ENCODE measurements around the gene HTR1E.
"Not testable (repeated sequence)": the region's sequence is repeated elsewhere in the genome, so short reads cannot be mapped to it uniquely, and the experiment has no call there.

HTR1E gene

DNA sequence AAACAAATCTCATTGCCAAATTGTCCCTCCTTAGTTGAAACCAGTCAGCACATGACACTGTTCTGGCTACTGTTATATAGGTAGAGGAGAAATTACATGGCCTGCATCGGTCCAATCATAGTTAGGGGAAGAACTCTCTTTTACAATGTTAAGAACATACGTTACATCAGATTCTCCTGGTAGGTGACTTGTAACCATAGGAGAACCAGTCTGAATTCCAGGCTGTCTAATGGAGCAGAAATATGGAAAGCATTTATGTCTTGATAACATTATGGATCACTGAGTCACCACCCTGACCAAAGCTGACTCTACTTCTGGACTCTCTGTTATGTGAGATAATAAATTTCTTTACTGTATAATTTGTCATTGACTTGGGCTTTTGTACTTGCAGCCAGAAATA lies 40.9 kb downstream of the HTR1E start:
- no peak for DNase-seq

DNA sequence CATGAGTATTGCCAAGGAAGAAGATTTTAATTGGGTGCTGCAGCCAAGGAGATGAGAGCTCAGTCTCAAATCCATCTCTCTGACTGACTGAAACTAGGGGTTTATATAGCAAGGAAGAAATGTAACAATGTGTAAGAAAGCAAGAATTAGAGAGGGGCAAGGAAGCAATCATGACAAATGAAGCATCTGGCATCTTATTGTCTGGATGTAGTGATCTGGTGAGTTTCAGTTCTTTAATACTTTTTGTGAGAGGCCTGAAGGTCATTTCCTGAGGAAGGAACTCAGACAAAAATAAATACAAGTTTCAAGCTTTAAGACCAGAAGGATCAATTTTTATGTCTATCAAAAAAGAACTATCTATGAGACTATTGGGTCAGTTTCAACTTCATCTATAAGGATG lies 64.2 kb downstream of the HTR1E start:
- DNase-seq = no peak

GRCh38 chr6:87002391-87002790 lies 65.1 kb downstream of the HTR1E start:
- DNase-seq = not testable (repeated sequence)

- DNase-seq = not testable (repeated sequence)
These were observed 69.2 kb downstream of the HTR1E start for GRCh38 chr6:87006541-87006940.

- DNase-seq = not testable (repeated sequence)
These were observed 72.3 kb downstream of the HTR1E start for GRCh38 chr6:87009581-87009980.

GRCh38 chr6:87012035-87012434 lies 74.7 kb downstream of the HTR1E start:
- DNase-seq = no peak

- no peak for DNase-seq
These were observed 75.4 kb downstream of the HTR1E start for GRCh38 chr6:87012743-87013142.

DNA sequence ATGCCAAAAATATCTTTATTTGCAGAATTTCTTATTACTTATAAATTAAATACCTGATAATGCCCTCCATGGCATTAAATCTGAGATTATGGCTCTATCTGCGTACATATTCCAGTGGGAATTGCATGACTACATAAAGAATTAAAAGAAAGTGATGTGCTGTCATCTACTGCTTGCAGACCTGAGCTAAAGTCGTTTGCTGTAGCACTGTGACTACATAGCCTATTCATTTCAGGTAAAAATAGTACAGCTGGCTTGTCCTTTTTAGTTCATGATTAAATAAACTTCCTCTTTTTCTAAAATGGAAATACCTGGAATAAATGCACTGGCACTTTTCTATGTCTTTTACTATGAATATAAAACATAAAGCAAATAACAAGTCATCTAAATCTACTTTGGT lies 79.4 kb downstream of the HTR1E start:
- DNase-seq = no peak

DNA sequence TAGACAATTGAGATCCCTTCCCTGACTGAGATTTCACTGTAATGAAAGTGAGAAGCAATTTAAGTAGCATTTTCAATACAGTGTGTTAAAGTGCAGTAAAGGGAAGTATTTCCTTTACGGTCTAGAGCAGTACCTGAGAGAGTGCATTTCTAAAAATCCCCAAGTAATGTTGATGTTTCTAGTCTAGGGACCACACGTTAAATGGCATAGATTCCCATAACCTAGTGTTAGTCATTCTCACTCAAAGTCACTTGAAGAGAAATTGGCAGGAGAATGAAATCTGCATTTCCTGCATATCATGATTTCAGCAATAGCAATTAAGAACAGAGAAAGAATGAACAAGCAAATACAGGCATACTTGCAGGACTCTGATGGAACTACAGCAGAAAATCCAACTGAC lies 89.7 kb downstream of the HTR1E start:
- no peak for DNase-seq

GRCh38 chr6:87029711-87030314 lies 92.5 kb downstream of the HTR1E start:
- DNase-seq = no peak

DNA sequence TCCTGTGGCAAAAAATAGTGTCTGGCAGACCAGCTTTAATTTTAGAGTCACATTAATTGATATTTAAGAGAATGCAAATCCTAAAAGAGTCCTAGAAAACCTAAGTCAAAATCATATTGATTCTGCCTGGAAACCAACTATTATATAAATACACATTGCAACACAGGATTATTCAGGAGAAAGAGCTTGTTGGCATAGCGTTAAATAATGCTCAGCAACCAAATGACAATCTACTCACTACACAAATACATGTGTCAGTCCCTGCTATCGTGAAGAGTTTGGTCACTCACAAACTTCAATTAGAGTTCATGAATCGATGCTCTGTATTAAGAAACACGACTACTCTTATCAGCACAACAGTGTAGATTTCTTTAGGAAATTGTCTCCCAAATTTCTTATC lies 103.4 kb downstream of the HTR1E start:
- DNase-seq = no peak

DNA sequence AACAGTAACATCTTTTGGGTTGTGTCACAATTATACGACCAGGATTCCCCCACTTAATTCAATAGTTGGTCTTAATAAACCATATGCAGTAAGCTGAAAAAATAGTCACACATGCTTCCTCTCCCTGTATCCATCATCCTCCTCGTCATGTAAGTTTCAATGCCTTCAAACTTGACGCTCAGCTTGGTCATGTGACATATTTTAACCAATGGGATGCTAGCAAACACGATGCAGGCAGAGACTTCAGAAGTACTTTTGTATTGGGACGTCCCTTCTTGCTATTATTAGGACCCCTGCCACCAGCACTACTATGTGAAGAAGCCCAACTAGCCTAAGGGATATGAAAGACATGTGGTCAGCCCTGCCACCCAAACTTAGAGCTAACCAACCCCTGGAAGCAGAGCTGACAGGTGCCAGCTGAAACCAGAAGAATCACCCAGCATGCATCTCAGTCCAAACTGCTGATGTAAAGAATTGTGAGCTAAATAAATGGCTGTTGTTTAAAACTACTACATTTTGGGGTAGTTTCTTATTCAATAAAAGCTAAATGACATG lies 108.3 kb downstream of the HTR1E start:
- no peak for DNase-seq

GRCh38 chr6:87049779-87050178 lies 112.5 kb downstream of the HTR1E start:
- DNase-seq = no peak

GRCh38 chr6:87053312-87053711 lies 116.0 kb downstream of the HTR1E start:
- DNase-seq = no peak

- DNase-seq = no peak
These were observed 117.0 kb downstream of the HTR1E start for GRCh38 chr6:87054143-87054833.

DNA sequence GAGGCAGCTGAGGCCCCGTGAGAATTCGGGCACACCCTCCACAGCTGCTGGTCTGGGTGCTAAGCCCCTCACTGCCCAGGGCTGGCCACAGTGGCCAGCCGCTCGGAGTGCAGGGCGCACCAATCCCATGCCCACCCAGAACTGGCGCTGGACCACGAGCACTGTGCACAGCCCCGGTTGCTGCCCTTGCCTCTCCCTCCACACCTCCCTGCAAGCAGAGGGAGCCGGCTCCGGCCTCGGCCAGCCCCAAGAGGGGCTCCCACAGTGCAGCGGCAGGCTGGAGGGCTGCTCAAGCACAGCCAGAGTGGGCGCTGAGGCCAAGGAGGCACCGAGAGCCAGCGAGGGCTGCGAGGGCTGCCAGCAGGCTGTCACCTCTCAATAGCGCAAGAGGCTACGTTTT lies 122.6 kb downstream of the HTR1E start:
- DNase-seq = no peak

DNA sequence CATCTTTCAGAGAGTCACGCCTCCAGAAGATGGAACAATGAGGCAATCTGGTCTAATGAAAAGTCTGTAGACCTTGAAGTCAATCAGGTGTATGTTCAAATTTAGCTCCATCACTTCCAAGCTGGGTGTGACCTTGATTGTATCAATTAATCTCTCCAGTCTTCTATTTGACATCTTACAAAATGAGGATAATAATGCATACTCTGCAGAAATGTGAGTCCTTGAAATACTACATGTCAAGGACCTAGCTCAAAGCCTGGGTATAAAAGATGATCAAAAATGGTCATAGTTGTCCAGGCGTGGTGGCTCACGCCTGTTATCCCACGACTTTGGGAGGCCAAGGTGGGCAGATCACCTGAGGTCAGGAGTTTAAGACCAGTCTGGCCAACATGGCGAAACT lies 127.8 kb downstream of the HTR1E start:
- DNase-seq = no peak

All from activated CD8-positive, alpha-beta memory T cell treated with anti-CD3 and anti-CD28 coated beads for 24 hours (primary cell).